GM19351 (cell line): Measurements from ENCODE around the gene DHX29.

ENCODE experiments used
- ATAC-seq: cut with Tn5 transposase; IDR thresholded peaks from one replicate; pipeline ENCODE4 v1.9.1; 2021; ENCODE audit warnings: mild to moderate bottlenecking, moderate library complexity; ENCODE audit not compliant: unreplicated experiment

The DHX29 gene

DNA sequence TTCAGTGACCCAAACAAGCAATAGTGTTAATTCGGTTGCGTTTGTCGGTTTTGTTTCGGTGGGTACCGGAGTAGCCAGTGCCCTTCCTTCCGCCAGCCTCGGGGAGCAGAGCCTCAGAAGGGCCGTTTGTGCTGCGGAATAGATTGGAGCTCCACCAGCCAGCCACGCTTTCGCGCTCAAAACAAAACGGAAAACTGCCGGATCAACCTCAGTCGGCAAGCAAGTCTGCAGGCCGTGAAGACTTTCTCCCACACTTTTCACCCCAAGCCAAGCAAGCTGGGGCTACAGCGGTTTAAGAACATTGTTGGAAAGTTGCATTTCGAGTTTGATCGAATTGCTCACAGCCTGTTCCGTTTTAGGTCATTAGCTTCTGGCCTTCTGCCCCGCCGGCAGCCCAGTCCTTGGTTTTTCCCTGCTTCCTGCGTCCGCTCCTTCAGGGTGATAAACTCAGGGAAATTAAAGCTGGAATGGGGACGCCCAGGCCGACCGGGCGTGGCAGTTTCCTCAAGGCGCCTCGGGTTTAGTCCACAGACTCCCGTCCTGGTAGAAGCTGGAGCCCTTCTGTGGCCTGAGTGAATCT is 73.3 kb downstream of the DHX29 start:
- no peak for ATAC-seq

DNA sequence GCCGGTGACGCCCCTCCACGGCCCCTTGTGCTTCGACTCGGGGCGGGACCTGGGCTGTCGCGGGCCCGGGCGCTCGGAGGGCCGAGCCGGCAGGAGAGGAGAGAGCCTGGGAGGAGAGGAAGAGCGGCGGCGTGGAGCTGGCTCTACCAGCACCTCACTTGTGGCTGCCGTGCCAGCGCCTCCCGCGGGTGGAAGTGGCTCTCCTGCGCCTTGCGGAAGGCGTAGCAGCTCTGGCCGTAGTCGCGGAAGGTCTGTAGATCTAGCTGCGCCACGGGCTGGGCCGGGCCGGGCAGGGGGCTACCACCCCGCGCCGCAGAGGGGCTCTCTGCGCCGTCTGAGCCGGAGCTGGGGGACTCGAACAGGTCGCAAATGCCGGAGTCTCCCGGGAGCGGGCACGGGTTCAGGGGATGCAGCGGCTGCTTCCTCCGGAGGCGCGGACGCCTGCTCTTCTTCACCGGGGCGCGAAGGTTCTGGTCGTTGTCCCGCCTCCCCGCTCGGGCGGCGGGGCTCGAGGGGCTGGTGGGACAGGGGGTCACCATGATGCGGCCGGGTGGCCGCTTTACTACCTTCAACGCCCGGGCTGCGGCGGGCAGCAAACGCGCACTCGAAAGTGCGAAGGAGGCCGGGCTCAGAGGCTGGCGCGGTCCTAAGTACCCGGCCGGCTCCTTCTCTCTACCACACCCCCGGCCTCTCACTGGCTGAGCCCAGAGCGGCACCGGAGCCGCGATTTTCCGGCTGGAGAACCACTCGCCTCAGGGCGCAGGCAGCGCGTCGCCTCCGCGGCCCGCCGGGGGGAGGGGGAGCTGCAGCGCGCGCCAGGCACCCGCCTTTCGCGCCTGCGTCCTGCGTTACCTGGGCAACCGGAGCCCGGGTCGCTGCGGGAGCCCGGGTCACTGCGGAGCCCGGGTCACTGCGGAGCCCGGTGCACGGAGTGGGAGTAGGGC is 74.2 kb downstream of the DHX29 start, which contains the start of gene CCNO:
Gene CCNO (minus strand): TSS at position 624 of the 944 bp plus-strand sequence. CDS start 85 bp downstream, at position 539.
- ATAC-seq: peak; percentile 59

DNA sequence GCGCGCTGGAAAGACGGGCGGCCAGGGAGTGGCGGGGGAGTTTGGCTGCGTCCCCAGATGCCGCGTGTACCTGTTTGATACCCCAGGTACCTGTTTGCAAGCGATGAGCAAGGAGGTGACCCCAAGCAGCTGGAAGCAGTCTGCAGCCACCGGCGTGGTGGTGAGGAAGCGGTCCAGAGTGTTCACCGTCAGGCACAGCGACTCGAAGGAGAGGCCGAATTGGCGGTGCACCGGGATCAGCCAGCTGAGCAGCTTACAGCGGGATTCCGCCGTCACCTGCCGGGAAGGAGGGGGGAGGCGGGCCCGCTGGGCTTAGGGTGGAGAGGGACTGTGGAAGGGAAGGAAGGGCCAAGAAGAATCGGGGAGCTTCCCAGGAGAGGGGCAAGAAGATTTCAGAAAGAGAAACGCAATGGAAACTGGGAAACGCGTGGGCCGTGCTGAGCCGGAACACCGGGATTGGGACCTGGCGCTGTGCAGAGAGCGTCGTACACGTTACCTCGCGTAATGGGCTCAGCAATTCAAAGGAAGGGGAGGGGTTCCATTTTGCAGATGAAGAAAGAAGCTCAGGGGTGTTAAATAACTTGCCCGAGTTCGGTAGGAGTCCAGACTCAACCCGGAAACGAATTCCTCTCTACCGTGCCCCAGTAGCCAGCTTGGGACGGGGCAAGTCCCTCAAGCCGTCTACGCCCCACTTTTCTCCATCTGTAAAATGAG is 75.1 kb downstream of the DHX29 start:
- ATAC-seq: no peak

DNA sequence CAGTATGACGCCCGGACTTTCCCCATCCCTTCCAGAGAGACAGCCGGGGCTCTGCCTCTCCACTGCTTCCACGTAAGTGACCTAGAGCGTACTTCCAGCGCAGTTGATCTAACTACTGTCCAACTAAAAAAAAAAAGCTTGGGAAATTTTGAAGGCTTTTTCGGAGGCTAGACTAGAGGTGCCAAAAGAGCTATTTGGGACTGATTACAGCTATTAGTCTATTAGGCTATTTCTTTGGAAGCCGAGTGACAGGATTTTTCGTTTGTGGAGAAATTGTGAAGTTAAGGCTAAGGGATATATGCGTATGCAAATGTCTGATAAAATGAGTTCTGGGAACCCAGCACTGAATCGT is 75.6 kb downstream of the DHX29 start:
- ATAC-seq: no peak

DNA sequence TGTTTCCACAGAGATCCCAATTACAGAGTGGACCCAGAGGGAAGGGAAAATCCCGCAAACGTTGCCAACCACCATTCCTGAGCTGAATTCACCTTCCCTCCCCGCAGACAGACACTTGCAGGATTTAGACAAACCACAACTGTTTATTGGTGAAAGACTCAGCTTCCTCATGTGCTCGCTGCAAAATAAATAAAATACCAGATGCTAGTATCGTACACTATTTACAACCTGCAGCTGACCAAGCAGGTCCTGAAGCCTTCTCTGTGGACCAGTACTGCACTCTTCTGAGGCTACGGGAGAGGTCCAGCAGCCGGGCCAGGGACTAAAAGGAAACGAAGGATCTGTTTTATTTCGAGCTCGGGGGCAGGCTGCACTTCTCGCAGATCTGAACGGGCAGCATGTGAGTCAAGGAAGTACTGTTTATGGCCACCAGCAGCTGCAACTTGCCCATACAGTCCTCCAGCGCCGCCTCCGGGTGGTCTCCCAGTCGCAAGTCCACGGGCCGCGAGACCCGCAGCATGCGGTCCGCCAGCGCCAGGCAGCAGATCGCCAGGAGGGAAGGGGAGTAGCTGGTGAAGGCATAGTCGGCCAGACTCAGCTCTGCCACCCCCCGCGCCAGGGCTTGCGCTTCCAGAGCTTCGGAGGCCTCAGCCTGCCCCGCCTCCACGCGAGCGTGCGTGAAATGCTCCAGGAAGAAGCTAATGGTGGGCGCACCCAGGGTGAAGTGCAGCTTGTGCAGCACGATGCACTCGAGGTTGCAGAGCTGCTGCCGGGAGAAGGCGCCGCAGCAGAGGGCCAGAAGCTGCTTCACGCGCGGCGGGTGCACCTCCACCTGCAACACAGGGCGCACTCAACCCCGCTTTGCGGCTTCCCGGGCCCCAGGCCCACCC is 76.2 kb downstream of the DHX29 start:
- ATAC-seq: no peak

DNA sequence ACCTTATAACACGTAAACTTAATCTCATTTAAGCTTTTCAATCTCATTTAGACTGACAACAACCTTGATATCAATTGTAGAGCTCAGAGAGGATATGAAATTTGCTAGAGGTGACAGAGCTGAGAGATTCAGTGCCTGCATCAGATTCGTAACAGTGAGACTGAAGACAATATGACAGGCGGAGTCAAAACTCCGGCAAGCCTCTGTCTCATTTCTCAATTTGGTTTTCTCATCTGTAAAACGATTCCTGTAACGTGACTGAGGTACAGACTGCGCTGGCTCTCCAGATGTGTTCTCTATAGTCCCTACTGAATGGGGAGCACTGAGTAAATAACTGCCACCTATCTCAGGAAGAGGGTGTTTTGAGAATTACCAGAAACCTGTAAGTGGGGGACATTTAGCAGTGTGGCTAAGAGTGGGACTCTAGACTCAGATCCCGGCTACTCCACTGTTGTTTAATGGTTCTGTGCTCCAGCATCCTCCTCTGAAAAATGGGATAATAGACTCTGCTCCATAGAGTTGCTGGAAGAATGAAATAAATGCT is 77.3 kb downstream of the DHX29 start:
- ATAC-seq: no peak

DNA sequence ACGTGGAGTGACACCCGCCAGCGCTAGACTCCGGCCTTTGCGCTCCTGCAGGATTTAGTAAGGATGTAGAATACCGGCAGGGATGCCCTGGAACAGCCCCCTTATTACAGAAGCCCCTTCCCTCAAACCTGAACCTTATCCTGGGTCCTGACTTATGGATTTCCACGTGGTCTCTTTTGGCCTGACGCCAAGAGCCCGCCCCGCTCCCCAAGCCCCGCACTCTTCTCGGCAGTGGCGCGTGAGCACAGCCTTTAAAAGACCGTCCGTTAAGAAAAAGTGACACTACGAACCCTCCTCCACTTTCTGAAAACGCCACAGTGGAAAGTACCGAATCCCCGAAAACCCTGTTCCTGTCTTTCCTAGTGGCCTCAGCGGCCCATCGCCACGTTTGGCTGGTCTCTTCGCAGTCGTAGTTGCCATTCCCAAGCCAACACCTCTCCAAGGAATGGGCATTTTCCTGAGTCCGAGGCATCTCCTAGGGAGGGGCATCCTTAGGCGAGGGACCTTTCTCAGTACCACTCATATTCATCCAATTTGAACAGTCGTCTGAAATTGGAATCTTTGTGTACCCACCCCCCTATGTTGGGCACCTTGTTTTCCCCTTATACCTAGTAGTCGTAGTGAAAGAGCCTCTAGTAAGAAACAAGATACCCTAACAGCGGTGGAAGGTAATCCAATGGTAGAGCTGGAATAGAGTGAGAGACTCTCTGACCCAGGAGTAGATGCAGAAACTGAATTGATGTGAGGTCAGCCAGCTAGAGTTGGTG is 79.6 kb downstream of the DHX29 start:
- ATAC-seq: no peak

DNA sequence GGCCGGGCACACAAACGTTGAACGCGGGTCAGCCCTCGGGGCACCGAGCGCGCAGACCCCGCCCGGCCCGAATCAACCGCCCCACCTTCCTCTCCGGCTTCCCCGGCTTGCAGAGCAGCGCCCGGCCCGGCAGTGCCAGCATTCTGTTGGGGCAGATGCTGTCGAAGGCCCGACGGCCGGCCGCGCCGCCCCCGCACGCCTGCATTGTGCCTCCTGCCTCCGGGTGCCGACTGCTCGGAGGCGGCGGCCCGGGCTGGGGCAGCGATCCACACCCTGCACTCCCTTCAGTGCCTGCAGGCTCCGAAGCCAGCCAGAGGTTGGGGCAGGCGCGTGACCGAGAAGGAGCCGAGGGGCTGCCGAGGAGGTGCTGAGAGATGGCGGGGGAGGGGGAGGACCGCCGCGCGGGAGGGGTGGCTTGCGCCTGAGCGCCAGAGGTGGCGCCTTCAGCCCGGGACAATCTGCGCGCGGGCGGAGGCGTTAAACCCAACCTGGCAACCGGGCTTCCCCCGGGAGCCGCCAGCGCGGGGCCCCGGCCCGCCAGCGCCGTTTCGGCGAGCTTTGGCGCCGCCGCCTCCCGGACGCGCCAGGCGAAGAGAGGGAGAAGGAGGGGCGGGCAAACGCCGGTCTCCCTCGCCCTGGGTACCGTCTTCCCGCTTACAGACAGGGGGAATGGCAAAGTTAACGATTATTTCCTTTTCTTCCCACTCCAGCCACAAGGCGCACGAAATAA is 80.4 kb downstream of the DHX29 start, which contains the start of gene MCIDAS:
Gene MCIDAS (minus strand): TSS at position 382 of the 730 bp plus-strand sequence. CDS start 177 bp downstream, at position 205.
- peak; percentile 41 for ATAC-seq

DNA sequence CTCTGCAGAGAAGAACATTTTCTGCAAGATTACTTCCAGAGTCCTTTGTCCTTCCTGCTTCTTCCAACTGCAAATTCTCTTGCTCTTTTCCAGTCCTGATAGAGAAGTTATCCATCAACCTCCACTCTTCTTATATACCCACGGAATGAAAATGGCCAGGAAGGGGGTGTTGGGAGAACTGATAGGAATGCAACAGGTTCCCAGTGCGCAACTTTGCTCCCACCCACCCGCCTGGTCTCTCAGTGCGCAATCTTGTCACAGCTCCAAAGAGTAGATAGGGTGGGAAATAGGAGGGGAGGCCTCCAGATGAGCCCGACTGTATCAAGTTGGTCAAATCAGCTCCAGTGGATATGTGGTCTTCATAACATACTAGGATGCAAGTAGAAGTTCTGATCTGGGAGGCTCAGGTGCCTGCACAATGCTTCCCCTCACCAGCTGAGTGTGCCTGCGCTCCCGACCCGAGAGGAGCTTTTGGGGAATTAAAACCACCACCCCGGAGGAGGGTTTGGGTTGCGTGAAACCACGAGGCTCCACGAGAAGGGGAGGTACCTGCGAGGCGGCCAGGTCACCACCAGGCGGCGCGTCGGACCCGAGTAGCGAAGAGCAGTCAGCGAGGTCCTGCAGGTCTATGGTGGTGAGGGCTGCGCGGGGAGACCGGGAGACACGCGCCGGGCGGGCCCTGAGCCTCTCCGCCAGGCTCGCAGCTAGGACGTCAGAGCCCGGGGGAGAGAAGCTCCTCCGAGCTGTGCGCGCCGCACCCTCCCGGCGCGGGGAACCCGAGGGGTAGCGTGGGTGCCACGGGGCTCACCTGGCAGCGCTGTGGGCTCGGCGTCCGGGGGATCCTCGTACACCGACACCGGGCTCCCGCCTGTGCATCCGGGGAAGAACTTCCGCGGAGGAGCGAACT is 81.2 kb downstream of the DHX29 start:
- peak; percentile 66 for ATAC-seq

DNA sequence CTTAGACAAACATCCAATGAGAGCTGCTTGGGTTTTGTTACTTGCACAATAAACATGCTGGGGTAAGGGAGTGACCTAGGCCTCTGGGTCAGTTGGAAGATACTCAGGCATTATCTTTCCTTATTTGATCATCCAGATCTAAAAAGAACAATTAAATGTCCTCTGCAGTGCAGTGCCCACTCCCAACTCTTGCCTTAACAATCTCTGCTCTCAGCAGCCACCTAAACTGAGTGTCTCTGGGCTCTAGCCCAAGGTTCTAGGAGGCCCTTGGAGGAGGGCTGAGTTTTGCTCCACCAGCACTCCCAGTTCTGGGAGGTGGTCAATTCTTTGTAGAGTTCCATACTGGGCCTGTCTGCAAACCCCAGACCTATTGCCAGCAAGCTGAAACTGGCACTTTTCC is 82.1 kb downstream of the DHX29 start:
- ATAC-seq: no peak

DNA sequence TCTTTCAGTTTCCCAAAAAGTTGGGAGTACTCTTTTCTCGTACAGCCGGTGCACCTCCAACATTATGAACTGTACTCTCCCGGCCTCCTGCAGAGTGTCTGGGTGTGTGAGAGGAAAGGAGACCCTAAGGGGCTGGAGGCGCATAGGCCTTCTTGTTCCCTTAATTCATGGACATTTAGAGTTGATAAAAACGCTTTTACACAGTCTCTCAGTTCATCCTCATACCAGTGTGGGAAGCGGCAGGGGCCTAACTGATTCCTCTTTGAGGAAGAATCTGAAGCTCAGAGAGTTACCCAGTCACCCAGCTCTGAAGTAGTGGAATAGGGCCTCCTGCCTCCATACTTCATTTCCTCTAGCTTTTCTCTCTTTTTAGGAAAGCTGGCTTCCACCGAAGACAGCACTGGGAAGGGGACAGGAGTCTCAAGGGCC is 83.7 kb downstream of the DHX29 start:
- no peak for ATAC-seq

DNA sequence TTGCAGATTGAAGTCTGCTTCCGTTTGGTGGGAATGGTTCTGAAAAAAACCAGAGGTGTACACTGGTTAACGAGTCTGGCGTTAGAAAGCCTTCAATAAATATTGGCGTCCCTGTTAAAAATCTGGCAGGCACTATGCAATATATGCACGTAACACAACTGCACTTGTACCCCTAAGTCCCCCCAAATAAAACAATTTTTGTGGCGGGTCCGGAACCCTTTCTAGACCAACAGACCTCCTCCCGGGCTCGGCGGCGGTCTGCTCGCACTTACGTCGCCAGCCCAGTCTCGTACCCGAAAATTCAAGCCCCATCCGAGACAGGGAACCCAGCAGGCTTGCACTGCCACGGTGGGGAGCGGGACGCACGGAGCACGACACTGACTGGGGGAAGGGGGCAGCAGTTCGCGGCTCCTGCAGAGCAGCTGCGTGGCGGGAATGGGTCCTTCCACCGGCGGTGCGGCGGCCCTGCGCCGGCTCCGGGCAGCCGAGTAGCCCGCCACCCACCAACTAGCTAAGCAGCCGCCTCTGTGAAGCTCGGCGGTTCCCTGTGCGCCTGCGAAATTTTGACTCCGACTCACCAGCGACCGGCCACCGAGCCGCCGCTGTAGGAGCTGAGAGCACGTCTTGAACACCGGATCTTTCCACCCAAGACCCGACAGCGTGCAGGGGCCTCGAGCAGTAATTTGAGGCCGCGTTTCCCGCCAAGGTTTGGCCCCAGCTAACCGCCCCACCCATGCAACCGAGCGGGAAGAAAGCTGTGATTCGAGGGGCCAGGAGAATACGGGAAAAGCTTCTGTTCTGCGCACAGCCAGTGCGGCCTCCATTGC is 84.3 kb downstream of the DHX29 start:
- ATAC-seq: no peak

DNA sequence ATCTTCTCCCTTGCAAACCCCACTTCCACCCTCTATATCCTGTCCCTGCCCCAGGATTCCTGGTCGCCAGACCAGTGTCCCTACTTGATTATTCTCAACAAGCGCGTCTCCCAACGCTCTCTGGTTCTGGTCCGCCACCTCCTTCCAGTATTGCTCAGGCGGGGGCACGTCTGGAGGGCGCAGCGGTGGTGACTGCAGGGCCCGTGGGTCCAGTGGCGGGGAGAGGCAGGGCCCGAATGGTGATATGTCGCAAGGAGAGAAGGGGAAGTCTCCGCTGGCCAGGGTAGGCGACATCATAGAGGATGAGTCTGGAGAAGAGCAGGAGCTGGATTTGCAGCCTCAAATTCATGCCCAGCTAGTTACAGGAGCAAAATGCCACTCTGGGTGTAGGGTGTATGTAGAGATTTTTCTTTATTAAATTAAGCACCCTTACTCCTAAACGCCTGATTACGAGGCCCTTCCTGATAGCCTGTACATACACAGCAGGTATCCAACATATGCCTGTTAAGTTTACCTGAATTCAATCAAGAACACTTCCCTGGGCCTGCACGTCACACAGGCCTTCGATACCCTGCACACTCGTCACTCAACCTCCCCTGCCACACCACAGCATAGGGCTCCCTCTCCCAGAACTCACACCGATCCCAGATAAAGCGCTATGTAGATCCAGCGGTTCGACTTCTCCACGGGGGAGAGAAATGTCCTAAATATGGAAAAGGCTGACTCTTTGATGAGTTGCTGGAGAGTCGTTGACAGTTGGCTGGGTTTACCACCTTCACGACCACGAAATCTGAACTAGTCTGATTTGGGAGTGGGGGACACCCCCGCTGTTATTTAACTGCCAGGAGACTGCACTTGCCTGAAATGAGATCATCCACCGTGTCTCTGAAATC is 85.2 kb downstream of the DHX29 start:
- no peak for ATAC-seq

DNA sequence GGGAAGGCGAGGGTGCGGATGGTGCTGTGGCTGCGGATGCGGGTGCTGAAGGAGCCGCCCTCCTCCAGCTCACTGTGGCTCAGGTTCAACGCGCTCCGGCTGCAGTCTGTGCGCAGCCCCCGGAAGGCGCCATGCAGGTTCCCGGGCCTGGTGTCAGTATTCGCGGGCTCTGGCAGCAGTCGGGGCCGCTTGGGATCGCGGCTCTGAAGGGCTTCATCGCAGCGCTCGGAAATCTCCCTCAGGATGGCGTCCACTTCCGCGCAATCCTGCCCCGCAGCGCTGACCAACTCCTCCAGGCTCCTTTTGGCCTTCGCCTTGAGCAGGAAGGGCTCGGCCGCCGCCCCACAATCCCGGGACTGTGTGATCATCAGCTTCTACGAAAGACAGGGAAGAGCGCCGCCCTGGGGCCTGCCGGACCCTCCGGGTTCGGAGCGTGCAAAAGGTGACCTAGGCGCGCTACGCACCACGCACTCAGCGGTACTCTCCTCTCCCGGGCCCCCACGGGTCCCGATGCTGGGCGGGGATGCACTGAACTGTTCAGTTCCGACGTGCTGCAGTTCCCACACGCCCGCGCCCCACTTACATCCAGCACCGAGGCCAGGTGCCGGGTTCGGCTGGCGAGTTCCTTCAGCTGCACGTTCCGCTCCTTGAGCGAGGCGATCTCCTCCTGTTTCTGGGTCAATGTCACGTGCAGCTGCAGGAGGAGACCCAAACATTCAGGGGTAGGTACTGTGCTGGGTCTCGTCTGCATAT is 86.9 kb downstream of the DHX29 start:
- no peak for ATAC-seq

DNA sequence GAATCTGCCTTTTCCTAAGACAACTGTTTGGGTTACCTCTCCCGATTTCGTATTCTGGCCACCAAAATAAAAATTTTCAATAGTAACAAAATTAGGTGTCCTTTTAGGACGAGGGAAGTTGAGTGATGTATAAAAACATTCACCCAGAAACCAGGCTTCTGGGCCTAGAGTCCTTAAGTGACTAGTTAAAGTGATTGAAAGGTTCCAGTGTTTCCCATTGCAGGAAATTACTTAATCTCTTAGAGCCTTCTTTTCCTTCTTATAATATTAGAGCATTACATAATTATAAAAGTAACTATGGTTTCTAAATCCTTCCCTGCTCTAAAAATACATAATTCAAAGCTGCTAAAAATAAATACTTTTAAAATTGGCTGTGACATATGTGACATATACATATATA is 87.7 kb downstream of the DHX29 start:
- no peak for ATAC-seq
